ENCODE data around the gene PLA2G4D. TPM values are rescaled to one million over a fixed set of nuclear protein-coding genes. Genes with fewer than 3 reads are reported as not detected.

The PLA2G4D gene
- total and polyA plus RNA-seq, 10 of the 15 experiments (the other 5 are each of a cell fraction or from before 2014, with no cell fraction given), result 0.03 TPM; not detected in 9

DNA sequence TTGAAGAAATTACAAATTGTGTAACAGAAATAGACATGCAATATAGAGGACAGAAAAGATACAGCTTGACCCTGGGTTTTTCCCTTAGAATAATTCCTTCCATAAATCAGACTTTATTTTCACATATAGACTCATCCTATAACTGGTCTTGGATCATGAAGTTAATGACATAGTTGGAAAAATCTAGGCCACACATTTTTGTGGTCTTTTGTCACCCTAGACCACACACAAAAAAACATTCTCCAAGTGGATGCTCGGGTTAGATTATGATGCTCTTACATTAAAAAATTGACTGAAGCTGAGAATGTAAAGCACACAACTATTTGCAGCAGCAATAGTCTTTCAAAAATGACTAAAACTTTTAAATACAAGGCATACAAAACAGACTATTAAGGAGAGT is 7.5 kb upstream of the PLA2G4D start:
- FAIRE-seq, result no peak
- DNase-seq (ENCODE audit: low read depth, low spot score), result no peak
- H3K9ac ChIP-seq (ENCODE audit: control insufficient read depth, insufficient read depth, low read length), result no peak overlapping the region
- no TSS peak for BruUV-seq (replicated peaks)
- H3K4me3 ChIP-seq, result no peak overlapping the region
- POLR2A ChIA-PET, result no interaction called here
- H3K27ac ChIP-seq (ENCODE audit: control insufficient read depth, insufficient read depth), result no peak overlapping the region
- no peaks in the 10 kb centered on the region; the same call in 2 of the 3 replicates for H3K9me3 ChIP-seq (replicated peaks; ENCODE audit: control insufficient read depth, insufficient read depth, low read length)
- no peak for TF ChIP-seq JUNB (IDR thresholded peaks at IDR 0.05)
- TF ChIP-seq TARDBP (IDR thresholded peaks at IDR 0.05; ENCODE audit: borderline replicate concordance), result no peak
- TF ChIP-seq ZSCAN29 (IDR thresholded peaks at IDR 0.05), result no peak
- no peak for TF ChIP-seq RELA (IDR thresholded peaks at IDR 0.05; ENCODE audit: borderline replicate concordance, partially characterized antibody)
- TF ChIP-seq MEF2B (IDR thresholded peaks at IDR 0.05; ENCODE audit: partially characterized antibody, poor library complexity, severe bottlenecking), result no peak
- no peak for TF ChIP-seq HDAC2 (IDR thresholded peaks at IDR 0.05)
- TF ChIP-seq SREBF1 (IDR thresholded peaks at IDR 0.05; ENCODE audit: low read length), result no peak
- RAD21 ChIA-PET (ENCODE audit: unreplicated experiment), result no interaction called here
- in situ Hi-C loops (cut with MboI) (no loop called here), intact Hi-C loops (cut with micrococcal nuclease; ENCODE audit: unreplicated experiment) (no loop called here)
- CTCF ChIA-PET, result no interaction called here
- H3K27me3 ChIP-seq (replicated peaks in 1 of 2; ENCODE audit: control insufficient read depth in 2 of 2, insufficient read depth in 2 of 2, low read length in 1 of 2), result no peaks in the 10 kb centered on the region; a peak in 1 of 4 replicates
- no peaks in the 10 kb centered on the region for H3K79me2 ChIP-seq (ENCODE audit: control insufficient read depth, insufficient read depth, low read length)
- 34% methylated on average over 1 of the region's 1 CpG for WGBS (ENCODE audit: insufficient coverage, insufficient replicate concordance, low lambda C conversion rate, missing lambda C conversion rate)
- no peak overlapping the region for H2AFZ ChIP-seq (ENCODE audit: control insufficient read depth, low read depth, low read length)
- H3K36me3 ChIP-seq (ENCODE audit: control insufficient read depth in 2 of 2, insufficient read depth in 2 of 2, low read length in 1 of 2), result no peaks in the 10 kb centered on the region
- no peaks in the 10 kb centered on the region for H4K20me1 ChIP-seq (ENCODE audit: control insufficient read depth, insufficient read depth)
- H3K4me1 ChIP-seq (ENCODE audit: control insufficient read depth, insufficient read depth, low read length), result no peaks in the 10 kb centered on the region; the same call in none of the 2 replicates
- no peak for ATAC-seq
- H3K4me2 ChIP-seq (ENCODE audit: control insufficient read depth, insufficient read depth), result no peak overlapping the region
- SMC1A ChIA-PET (ENCODE audit: uncharacterized antibody, unreplicated experiment), result no interaction called here

GRCh38 chr15:42100021-42100800 is 5.8 kb upstream of the PLA2G4D start:
- SMC1A ChIA-PET (ENCODE audit: uncharacterized antibody, unreplicated experiment), result no interaction called here
- Histone ChIP-seq H3K4me3 (no peak overlapping the region), H3K27ac (ENCODE audit: control insufficient read depth, insufficient read depth) (no peak overlapping the region), H3K4me2 (ENCODE audit: control insufficient read depth, insufficient read depth) (no peak overlapping the region), H3K36me3 (ENCODE audit: control insufficient read depth in 2 of 2, insufficient read depth in 2 of 2, low read length in 1 of 2) (no peaks in the 10 kb centered on the region), H3K9ac (ENCODE audit: control insufficient read depth, insufficient read depth, low read length) (no peak overlapping the region), H3K9me3 (replicated peaks; ENCODE audit: control insufficient read depth, insufficient read depth, low read length) (no peaks in the 10 kb centered on the region; the same call in 2 of the 3 replicates), H3K79me2 (ENCODE audit: control insufficient read depth, insufficient read depth, low read length) (no peaks in the 10 kb centered on the region), H3K27me3 (replicated peaks in 1 of 2; ENCODE audit: control insufficient read depth in 2 of 2, insufficient read depth in 2 of 2, low read length in 1 of 2) (no peaks in the 10 kb centered on the region; a peak in 1 of 4 replicates), H2AFZ (ENCODE audit: control insufficient read depth, low read depth, low read length) (no peak overlapping the region), H4K20me1 (ENCODE audit: control insufficient read depth, insufficient read depth) (no peaks in the 10 kb centered on the region), H3K4me1 (ENCODE audit: control insufficient read depth, insufficient read depth, low read length) (no peaks in the 10 kb centered on the region)
- FAIRE-seq (no peak), ATAC-seq (no peak), DNase-seq (ENCODE audit: low read depth, low spot score) (no peak)
- no TSS peak for BruUV-seq (replicated peaks)
- in situ Hi-C loops (cut with MboI), result no loop called here
- POLR2A ChIA-PET, result no interaction called here
- intact Hi-C loops (cut with micrococcal nuclease; ENCODE audit: unreplicated experiment), result no loop called here
- CTCF ChIA-PET, result no interaction called here
- TF ChIP-seq SUZ12 (IDR thresholded peaks at IDR 0.05; ENCODE audit: unreplicated experiment) (no peak), SPI1 (IDR thresholded peaks at IDR 0.05; ENCODE audit: borderline replicate concordance, insufficient read depth, low read depth, low read length) (0 out of 2 replicates have a peak, but pooled peaks have one; percentile 9)
- RAD21 ChIA-PET (ENCODE audit: unreplicated experiment), result interaction anchor here (0.5 kb wide), 1 partner anchor 39 kb away, joined by 3 read pairs; no protein-coding TSS in a partner anchor
- 49% methylated on average over 8 of the region's 8 CpGs for WGBS (ENCODE audit: insufficient coverage, insufficient replicate concordance, low lambda C conversion rate, missing lambda C conversion rate)

Data from GM12878 (cell line).